ENCODE results near the gene TESK2. TPM values are rescaled to one million over a fixed set of nuclear protein-coding genes. Genes with fewer than 3 reads are reported as not detected.
"Not testable (repeated sequence)": the region's sequence is repeated elsewhere in the genome, so short reads cannot be mapped to it uniquely, and the experiment has no call there.

TESK2 gene
- total and polyA plus RNA-seq, 12 donors = 0.77 to 2.6 (median 1.3) TPM

- intact Hi-C loops (cut with DNase I) = loop anchor here in 1 of 10 donors (10.0 kb wide), 1 partner anchor 89 kb away; no protein-coding TSS in a partner anchor
- 90 to 92% methylated on average over 2 of the region's 2 CpGs for WGBS, 2 donors
- no peak overlapping the region for H3K27ac ChIP-seq
Measured at GRCh38 chr1:45473302-45473701, 17.7 kb downstream of the TESK2 start.

GRCh38 chr1:45470306-45470798 is 20.6 kb downstream of the TESK2 start:
- DNase-seq (no peak), ATAC-seq (no peak)
- WGBS, 2 donors = 73% methylated on average over 2 of the region's 2 CpGs
- intact Hi-C loops (cut with DNase I) = loop anchor here in 1 of 10 donors (10.0 kb wide), 1 partner anchor 86 kb away; no protein-coding TSS in a partner anchor
- no peak for TF ChIP-seq CTCF (IDR thresholded peaks at IDR 0.05)
- Histone ChIP-seq H3K4me1 (no peaks in the 10 kb centered on the region), H3K36me3 (no peaks in the 10 kb centered on the region), H3K4me3 (no peak overlapping the region), H3K27me3 (no peaks in the 10 kb centered on the region), H3K9me3 (no peaks in the 10 kb centered on the region), H3K27ac (no peak overlapping the region)

More at GRCh38 chr1:45473302-45473701, 17.7 kb downstream of the TESK2 start:
- Histone ChIP-seq H3K4me3 (no peak overlapping the region), H3K27me3 (no peaks in the 10 kb centered on the region), H3K9me3 (no peaks in the 10 kb centered on the region), H3K36me3 (no peaks in the 10 kb centered on the region), H3K4me1 (no peaks in the 10 kb centered on the region)
- no peak for TF ChIP-seq CTCF (IDR thresholded peaks at IDR 0.05)
- no peak for ATAC-seq
- DNase-seq = no peak

GRCh38 chr1:45467353-45467752 is 23.6 kb downstream of the TESK2 start:
- H3K4me3 ChIP-seq, H3K4me1 ChIP-seq: not testable (repeated sequence)
- WGBS, 2 donors = 94 to 95% methylated on average over 9 of the region's 9 CpGs

GRCh38 chr1:45465277-45465676 is 25.7 kb downstream of the TESK2 start:
- Histone ChIP-seq H3K4me1 (no peaks in the 10 kb centered on the region), H3K27me3 (no peaks in the 10 kb centered on the region), H3K9me3 (no peaks in the 10 kb centered on the region), H3K4me3 (no peak overlapping the region), H3K27ac (no peak overlapping the region), H3K36me3 (no peaks in the 10 kb centered on the region)
- DNase-seq = no peak
- ATAC-seq = no peak
- intact Hi-C loops (cut with DNase I) = no loop called here
- no peak for TF ChIP-seq CTCF (IDR thresholded peaks at IDR 0.05)

More at GRCh38 chr1:45467353-45467752, 23.6 kb downstream of the TESK2 start:
- DNase-seq; H3K27me3 ChIP-seq; H3K9me3 ChIP-seq; ATAC-seq; H3K36me3 ChIP-seq; H3K27ac ChIP-seq; intact Hi-C loops (cut with DNase I): not testable (repeated sequence)

- peaks cover 0 to 11% (median 0%) of the 10 kb centered on the region in 9 donors for H3K36me3 ChIP-seq
- no peaks in the 10 kb centered on the region for H3K27me3 ChIP-seq
- no peak overlapping the region for H3K4me3 ChIP-seq
- H3K4me1 ChIP-seq = no peaks in the 10 kb centered on the region
- TF ChIP-seq CTCF (IDR thresholded peaks at IDR 0.05) = no peak
- no peak for ATAC-seq
- WGBS, 2 donors = 95 to 99% methylated on average over 2 of the region's 2 CpGs
- no peak overlapping the region for H3K27ac ChIP-seq
- H3K9me3 ChIP-seq = no peaks in the 10 kb centered on the region
- intact Hi-C loops (cut with DNase I) = no loop called here
- no peak for DNase-seq
Measured at GRCh38 chr1:45458894-45459293, 32.1 kb downstream of the TESK2 start.

Measured in heart right ventricle (tissue), 16 donors.